Measurements from ENCODE around the gene RNF214.

- no peak for TF ChIP-seq CTCF (IDR thresholded peaks at IDR 0.05; ENCODE audit: low read depth, low read length, poor library complexity, severe bottlenecking)
- TF ChIP-seq EZH2phosphoT487 (IDR thresholded peaks at IDR 0.05; ENCODE audit: borderline replicate concordance, low read length): no peak
Measured at GRCh38 chr11:117218133-117218915, 14.1 kb upstream of the RNF214 start.
